Neural crest cell (in vitro differentiated cells): Measurements from ENCODE around the gene ZMYM3. TPM values are rescaled to one million over a fixed set of nuclear protein-coding genes. Genes with fewer than 3 reads are reported as not detected.

Experiments
- DNase-seq: peaks from one replicate; pipeline ENCODE4 v3.0.0; 2021; ENCODE audit warnings: low read depth, mixed read lengths, low spot score
- H3K27ac Mint-ChIP-seq: one replicate; pipeline ENCODE4 v1.8.0; 2021; ENCODE audit warnings: mild to moderate bottlenecking, mixed read lengths; ENCODE audit not compliant: unreplicated experiment
- H3K27me3 Mint-ChIP-seq: 2 replicates; pipeline ENCODE4 v1.8.0; 2021; ENCODE audit warnings: low read depth, mild to moderate bottlenecking, mixed read lengths
- H3K36me3 Mint-ChIP-seq: 2 replicates; pipeline ENCODE4 v1.8.0; 2021; ENCODE audit warnings: low read depth, mild to moderate bottlenecking, mixed read lengths
- H3K4me1 Mint-ChIP-seq: 2 replicates; pipeline ENCODE4 v1.8.0; 2021; ENCODE audit warnings: mixed read lengths
- H3K4me3 Mint-ChIP-seq: one replicate; pipeline ENCODE4 v1.8.0; 2021; ENCODE audit warnings: mild to moderate bottlenecking, mixed read lengths
- H3K9me3 Mint-ChIP-seq: 2 replicates; pipeline ENCODE4 v1.8.0; 2021; ENCODE audit warnings: mixed read lengths
- CTCF ChIP-seq: fragments of 200-600 bp; sonication (generic); conservative IDR thresholded peaks from 2 replicates; pipeline ENCODE4 v1.5.0; 2021; ENCODE audit warnings: antibody characterized with exemption, mild to moderate bottlenecking
- total RNA-seq: library from RNA; stranded (reverse); gene quantifications from 2 replicates; pipeline ENCODE4 v1.2.1, GENCODE V29; 2021

The ZMYM3 gene
- total RNA-seq, 1 donor from 2014 or later: 85.2 TPM

GRCh38 chrX:71228063-71228642 lies 25.8 kb downstream of the ZMYM3 start:
- peak overlapping the region; percentile 85 for H3K27ac Mint-ChIP-seq
- H3K27me3 Mint-ChIP-seq: no peaks in the 10 kb centered on the region
- TF ChIP-seq CTCF: no peak
- peaks cover 3% of the 10 kb centered on the region for H3K36me3 Mint-ChIP-seq
- no peak overlapping the region for H3K4me3 Mint-ChIP-seq
- H3K4me1 Mint-ChIP-seq: peaks cover 31% of the 10 kb centered on the region
- H3K9me3 Mint-ChIP-seq: peaks cover 6% of the 10 kb centered on the region
- no peak for DNase-seq

GRCh38 chrX:71227370-71228062 lies 26.4 kb downstream of the ZMYM3 start:
- TF ChIP-seq CTCF: no peak
- Mint-ChIP-seq H3K27me3 (no peaks in the 10 kb centered on the region), H3K27ac (no peak overlapping the region), H3K4me1 (peaks cover 38% of the 10 kb centered on the region), H3K36me3 (peaks cover 3% of the 10 kb centered on the region), H3K9me3 (peaks cover 6% of the 10 kb centered on the region), H3K4me3 (no peak overlapping the region)
- no peak for DNase-seq

GRCh38 chrX:71225676-71226075 lies 28.3 kb downstream of the ZMYM3 start:
- H3K4me3 Mint-ChIP-seq: peak overlapping the region; percentile 49
- H3K27me3 Mint-ChIP-seq: no peaks in the 10 kb centered on the region
- peaks cover 3% of the 10 kb centered on the region for H3K36me3 Mint-ChIP-seq
- peaks cover 46% of the 10 kb centered on the region for H3K4me1 Mint-ChIP-seq
- peak overlapping the region; percentile 84 for H3K27ac Mint-ChIP-seq
- peaks cover 6% of the 10 kb centered on the region for H3K9me3 Mint-ChIP-seq
- no peak for DNase-seq
- no peak for TF ChIP-seq CTCF

- DNase-seq: no peak
Observed at GRCh38 chrX:71225009-71225408, 28.9 kb downstream of the ZMYM3 start.

GRCh38 chrX:71224098-71224708 lies 29.7 kb downstream of the ZMYM3 start:
- Mint-ChIP-seq H3K36me3 (peaks cover 3% of the 10 kb centered on the region), H3K4me1 (peaks cover 46% of the 10 kb centered on the region), H3K4me3 (peak overlapping the region; percentile 64), H3K27ac (peak overlapping the region; percentile 81), H3K27me3 (no peaks in the 10 kb centered on the region), H3K9me3 (peaks cover 6% of the 10 kb centered on the region)
- no peak for TF ChIP-seq CTCF
- no peak for DNase-seq

More at GRCh38 chrX:71225009-71225408, 28.9 kb downstream of the ZMYM3 start:
- Mint-ChIP-seq H3K4me3 (peak overlapping the region; percentile 56), H3K27me3 (no peaks in the 10 kb centered on the region), H3K9me3 (peaks cover 6% of the 10 kb centered on the region), H3K36me3 (peaks cover 3% of the 10 kb centered on the region), H3K27ac (peak overlapping the region; percentile 84), H3K4me1 (peaks cover 46% of the 10 kb centered on the region)
- TF ChIP-seq CTCF: no peak
